OCI-LY3 (cell line): Measurements from ENCODE around the gene SPAG9.
A peak's percentile ranks its signal among the peaks of the same experiment; 100 is the strongest.

ENCODE experiments used
- H2AFZ ChIP-seq: fragments of 200-600, 300-600 bp; shearing (Covaris generic); 2 replicates; pipeline ENCODE4 v1.6.0; 2014; ENCODE audit warnings: antibody characterized with exemption, low read depth, low read length
- H3K27ac ChIP-seq: fragments of 200-600, 300-600 bp; sonication (generic); 2 replicates; pipeline ENCODE4 v1.5.1; 2014; ENCODE audit warnings: mild to moderate bottlenecking, low read length, moderate library complexity, mixed read lengths
- H3K27me3 ChIP-seq: fragments of 200-600, 300-600 bp; sonication (generic); 2 replicates; pipeline ENCODE4 v1.6.1; 2014; ENCODE audit warnings: low read depth, low read length, mixed read lengths
- H3K36me3 ChIP-seq: fragments of 200-600, 300-600 bp; sonication (generic); replicated peaks from 2 replicates; pipeline ENCODE3; 2014; ENCODE audit warnings: low read depth, low read length, mixed read lengths
- H3K4me1 ChIP-seq: fragments of 300-600, 200-600 bp; sonication (generic); 2 replicates; pipeline ENCODE4 v1.6.1; 2014; ENCODE audit warnings: low read length, mixed read lengths
- H3K4me2 ChIP-seq: fragments of 200-600, 300-600 bp; sonication (generic); 2 replicates; pipeline ENCODE4 v1.6.1; 2014; ENCODE audit warnings: low read length, mixed read lengths
- H3K4me3 ChIP-seq: fragments of 300-600, 200-600 bp; sonication (generic); 2 replicates; pipeline ENCODE4 v1.5.1; 2014; ENCODE audit warnings: antibody characterized with exemption, mild to moderate bottlenecking, low read length, moderate library complexity
- H3K79me2 ChIP-seq: fragments of 300-600, 200-600 bp; shearing (Covaris generic); 2 replicates; pipeline ENCODE4 v1.6.1; 2014; ENCODE audit warnings: mild to moderate bottlenecking, low read length, mixed read lengths
- H3K9ac ChIP-seq: fragments of 300-600, 200-600 bp; shearing (Covaris generic); 2 replicates; pipeline ENCODE4 v1.6.0; 2014; ENCODE audit warnings: mild to moderate bottlenecking, low read length, moderate library complexity
- H3K9me3 ChIP-seq: fragments of 200-600, 300-600 bp; shearing (Covaris generic); 2 replicates; pipeline ENCODE4 v1.6.1; 2014; ENCODE audit warnings: low read length, mixed read lengths; ENCODE audit not compliant: insufficient read depth
- H4K20me1 ChIP-seq: fragments of 200-600, 300-600 bp; sonication (generic); 2 replicates; pipeline ENCODE4 v1.6.1; 2016; ENCODE audit warnings: low read length, mixed read lengths; ENCODE audit not compliant: insufficient read depth
- CTCF ChIP-seq: fragments of 200-600, 300-600 bp; sonication (generic); IDR thresholded peaks from 2 replicates; pipeline ENCODE4 v1.5.1; 2014; ENCODE audit warnings: antibody characterized with exemption, low read length, low read depth
- EZH2phosphoT487 ChIP-seq: fragments of 200-600 bp; shearing (Covaris generic); IDR thresholded peaks from 2 replicates; pipeline ENCODE4 v1.6.1; 2018; ENCODE audit warnings: antibody characterized with exemption, mixed run types, low read depth

Gene SPAG9

GRCh38 chr17:50957600-50958575 lies 162.8 kb downstream of the SPAG9 start:
- H3K27me3 ChIP-seq = no peaks in the 10 kb centered on the region
- TF ChIP-seq EZH2phosphoT487 (no peak), CTCF (no peak)
- H3K9ac ChIP-seq = no peak overlapping the region
- no peaks in the 10 kb centered on the region for H3K9me3 ChIP-seq
- H3K4me2 ChIP-seq = no peak overlapping the region
- no peak overlapping the region for H3K4me3 ChIP-seq
- no peak overlapping the region for H3K27ac ChIP-seq
- H3K4me1 ChIP-seq = 0 out of 2 replicates have a peak, but pooled peaks cover 4% of the 10 kb centered on the region
- no peaks in the 10 kb centered on the region for H4K20me1 ChIP-seq
- peaks cover 3% of the 10 kb centered on the region for H3K36me3 ChIP-seq
- no peak overlapping the region for H2AFZ ChIP-seq
- H3K79me2 ChIP-seq = no peaks in the 10 kb centered on the region

- peak overlapping the region; percentile 37; the same call in 1 of the 2 replicates for H3K4me2 ChIP-seq
- H4K20me1 ChIP-seq = no peaks in the 10 kb centered on the region
- no peaks in the 10 kb centered on the region for H3K27me3 ChIP-seq
- H3K27ac ChIP-seq = no peak overlapping the region
- H3K4me1 ChIP-seq = 0 out of 2 replicates have a peak, but pooled peaks cover 4% of the 10 kb centered on the region
- H3K36me3 ChIP-seq = peaks cover 3% of the 10 kb centered on the region
- H3K79me2 ChIP-seq = no peaks in the 10 kb centered on the region
- H3K9ac ChIP-seq = no peak overlapping the region
- no peak for TF ChIP-seq EZH2phosphoT487
- TF ChIP-seq CTCF = peak; percentile 77
- no peaks in the 10 kb centered on the region for H3K9me3 ChIP-seq
- H3K4me3 ChIP-seq = no peak overlapping the region
- no peak overlapping the region for H2AFZ ChIP-seq
Observed at GRCh38 chr17:50956750-50957523, 163.7 kb downstream of the SPAG9 start.

- no peak overlapping the region for H3K4me3 ChIP-seq
- no peaks in the 10 kb centered on the region for H3K36me3 ChIP-seq
- H2AFZ ChIP-seq = no peak overlapping the region
- TF ChIP-seq EZH2phosphoT487 = no peak
- no peak for TF ChIP-seq CTCF
- H3K27ac ChIP-seq = no peak overlapping the region
- H3K4me1 ChIP-seq = 0 out of 2 replicates have a peak, but pooled peaks cover 4% of the 10 kb centered on the region
- no peaks in the 10 kb centered on the region for H3K9me3 ChIP-seq
- peak overlapping the region; percentile 37; the same call in 1 of the 2 replicates for H3K4me2 ChIP-seq
- H4K20me1 ChIP-seq = no peaks in the 10 kb centered on the region
- H3K79me2 ChIP-seq = no peaks in the 10 kb centered on the region
- H3K9ac ChIP-seq = no peak overlapping the region
- no peaks in the 10 kb centered on the region for H3K27me3 ChIP-seq
Observed at GRCh38 chr17:50956409-50956749, 164.3 kb downstream of the SPAG9 start.

GRCh38 chr17:50955667-50956120 lies 165.0 kb downstream of the SPAG9 start:
- H3K4me2 ChIP-seq = no peak overlapping the region
- no peak overlapping the region for H3K4me3 ChIP-seq
- H2AFZ ChIP-seq = no peak overlapping the region

More at GRCh38 chr17:50955667-50956120, 165.0 kb downstream of the SPAG9 start:
- Histone ChIP-seq H3K27me3 (no peaks in the 10 kb centered on the region), H3K9me3 (no peaks in the 10 kb centered on the region), H3K9ac (no peak overlapping the region), H3K79me2 (no peaks in the 10 kb centered on the region), H4K20me1 (no peaks in the 10 kb centered on the region), H3K4me1 (peaks cover 7% of the 10 kb centered on the region; the same call in 1 of the 2 replicates), H3K36me3 (no peaks in the 10 kb centered on the region), H3K27ac (no peak overlapping the region)
- no peak for TF ChIP-seq CTCF
- no peak for TF ChIP-seq EZH2phosphoT487
